Activated CD4-positive, alpha-beta memory T cell treated with anti-CD3 and anti-CD28 coated beads for 36 hours (primary cell): ENCODE results near the gene STAT3. TPM values are rescaled to one million over a fixed set of nuclear protein-coding genes. Genes with fewer than 3 reads are reported as not detected.

Experiments used
- CTCF ChIA-PET: fragments of 350-600 bp; sonication (Branson Sonifier 250); formaldehyde crosslinking; loops from one replicate; lab custom pipeline; 2021; ENCODE audit warnings: antibody characterized with exemption, inconsistent platforms; lab: Charles Lee
- POLR2A ChIA-PET: fragments of 350-600 bp; sonication (Branson Sonifier 250); formaldehyde crosslinking; loops from one replicate; lab custom pipeline; 2021; ENCODE audit warnings: antibody characterized with exemption; lab: Charles Lee
- DNase-seq: peaks from one replicate; pipeline ENCODE4 v3.0.0-alpha.2; 2020
- H3K27ac Mint-ChIP-seq: one replicate; pipeline ENCODE4 v1.8.0; 2021; ENCODE audit warnings: mixed read lengths
- H3K27me3 Mint-ChIP-seq: one replicate; pipeline ENCODE4 v1.8.0; 2021; ENCODE audit warnings: mixed read lengths
- H3K36me3 Mint-ChIP-seq: one replicate; pipeline ENCODE4 v1.8.0; 2021; ENCODE audit warnings: mixed read lengths
- H3K4me1 Mint-ChIP-seq: one replicate; pipeline ENCODE4 v1.8.0; 2021; ENCODE audit warnings: low read depth, mixed read lengths
- H3K4me3 Mint-ChIP-seq: one replicate; pipeline ENCODE4 v1.8.0; 2021; ENCODE audit warnings: mild to moderate bottlenecking, mixed read lengths
- H3K9me3 Mint-ChIP-seq: one replicate; pipeline ENCODE4 v1.8.0; 2021; ENCODE audit warnings: mixed read lengths
- intact Hi-C: fragments of 100-400 bp; cut with micrococcal nuclease; formaldehyde crosslinking; loops from one replicate; pipeline ENCODE4 v1.15.1; 2023
- total RNA-seq, 2 experiments: library from RNA; stranded (reverse); gene quantifications; one replicate each; pipeline ENCODE4 v1.2.3, GENCODE V29; 2021

The STAT3 gene
- total RNA-seq, 2 experiments from 2014 or later, result 194 to 198 TPM

DNA sequence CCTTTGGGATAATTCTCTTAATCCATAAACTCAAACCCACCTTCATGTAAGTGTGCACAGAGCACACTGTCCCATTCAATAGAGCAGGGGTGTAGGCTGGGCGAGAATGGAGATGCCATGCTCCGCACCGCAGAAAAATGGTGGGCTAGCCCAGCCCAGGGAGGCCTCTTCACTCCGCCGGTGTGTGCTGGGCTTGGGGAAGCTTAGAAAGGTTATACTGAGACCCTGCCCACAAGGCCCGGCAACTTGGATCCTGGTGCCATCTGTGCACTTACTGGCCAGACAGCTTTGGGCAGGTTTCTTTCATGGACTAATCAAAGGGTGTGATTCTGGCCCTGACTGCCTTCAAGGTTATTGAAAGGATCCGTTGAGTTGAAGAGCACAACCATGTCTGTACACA, 103.7 kb downstream of the STAT3 start:
- H3K27me3 Mint-ChIP-seq, result no peaks in the 10 kb centered on the region
- H3K36me3 Mint-ChIP-seq, result peaks cover 10% of the 10 kb centered on the region
- H3K27ac Mint-ChIP-seq, result no peak overlapping the region
- CTCF ChIA-PET, result interaction anchor here (0.7 to 7.9 kb wide), 2 partner anchors 20 to 62 kb away, joined by 3 to 87 read pairs; no protein-coding TSS in a partner anchor
- H3K9me3 Mint-ChIP-seq, result no peaks in the 10 kb centered on the region
- H3K4me1 Mint-ChIP-seq, result peaks cover 44% of the 10 kb centered on the region
- intact Hi-C loops, result loop anchor here (10.0 kb wide), 1 partner anchor 390 kb away; the partner anchor contains the start of gene PLEKHH3
- DNase-seq, result peak; percentile 3
- POLR2A ChIA-PET, result no interaction called here
- H3K4me3 Mint-ChIP-seq, result no peak overlapping the region

DNA sequence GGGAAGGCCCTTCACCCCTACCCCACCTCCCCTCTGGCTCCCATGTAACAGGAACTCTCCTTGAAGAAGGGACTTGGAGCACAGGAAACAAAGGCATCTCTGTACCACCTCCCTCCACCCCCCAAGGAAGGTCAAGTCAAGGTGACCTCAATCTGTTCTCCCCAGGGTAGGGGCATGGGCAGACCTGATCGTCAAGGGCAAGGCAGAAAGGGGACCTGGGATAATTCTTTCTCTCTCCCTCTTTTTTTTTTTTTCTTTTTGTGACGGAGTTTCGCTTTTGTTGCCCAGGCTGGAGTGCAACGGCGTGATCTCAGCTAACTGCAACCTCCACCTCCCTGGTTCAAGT, 104.2 kb downstream of the STAT3 start:
- POLR2A ChIA-PET, result no interaction called here
- CTCF ChIA-PET, result interaction anchor here (0.7 to 7.9 kb wide), 2 partner anchors 20 to 61 kb away, joined by 3 to 87 read pairs; no protein-coding TSS in a partner anchor
- Mint-ChIP-seq H3K4me3 (no peak overlapping the region), H3K4me1 (peaks cover 44% of the 10 kb centered on the region), H3K27me3 (no peaks in the 10 kb centered on the region), H3K36me3 (peaks cover 6% of the 10 kb centered on the region), H3K9me3 (no peaks in the 10 kb centered on the region), H3K27ac (no peak overlapping the region)
- no peak for DNase-seq
- intact Hi-C loops, result loop anchor here (10.0 kb wide), 1 partner anchor 391 kb away; the partner anchor contains the start of gene PLEKHH3

GRCh38 chr17:42283241-42284023, 104.8 kb downstream of the STAT3 start:
- DNase-seq, result no peak
- no peaks in the 10 kb centered on the region for H3K9me3 Mint-ChIP-seq
- intact Hi-C loops, result loop anchor here (10.0 kb wide), 1 partner anchor 391 kb away; the partner anchor contains the start of gene PLEKHH3
- H3K27ac Mint-ChIP-seq, result peak overlapping the region; percentile 44
- ChIA-PET CTCF (interaction anchor here (1.0 to 1.8 kb wide), 2 partner anchors 10 to 61 kb away, joined by 3 to 5 read pairs; no protein-coding TSS in a partner anchor), POLR2A (no interaction called here)
- H3K4me3 Mint-ChIP-seq, result no peak overlapping the region
- no peaks in the 10 kb centered on the region for H3K27me3 Mint-ChIP-seq
- peaks cover 44% of the 10 kb centered on the region for H3K4me1 Mint-ChIP-seq
- peaks cover 6% of the 10 kb centered on the region for H3K36me3 Mint-ChIP-seq

GRCh38 chr17:42282478-42283080, 105.7 kb downstream of the STAT3 start:
- peaks cover 3% of the 10 kb centered on the region for H3K36me3 Mint-ChIP-seq
- no peak for DNase-seq
- intact Hi-C loops, result loop anchor here (10.0 kb wide), 1 partner anchor 392 kb away; the partner anchor contains the start of gene PLEKHH3
- no peak overlapping the region for H3K4me3 Mint-ChIP-seq
- no peaks in the 10 kb centered on the region for H3K27me3 Mint-ChIP-seq
- H3K27ac Mint-ChIP-seq, result peak overlapping the region; percentile 44
- H3K9me3 Mint-ChIP-seq, result no peaks in the 10 kb centered on the region
- peaks cover 47% of the 10 kb centered on the region for H3K4me1 Mint-ChIP-seq
- CTCF ChIA-PET, result interaction anchor here (0.7 to 1.8 kb wide), 4 partner anchors 9 to 106 kb away, joined by 3 to 5 read pairs (median 3); partner anchors contain the start of genes KCNH4 and STAT3
- POLR2A ChIA-PET, result no interaction called here

GRCh38 chr17:42281571-42282096, 106.6 kb downstream of the STAT3 start:
- H3K27ac Mint-ChIP-seq, result peak overlapping the region; percentile 28
- intact Hi-C loops, result loop anchor here (10.0 kb wide), 1 partner anchor 393 kb away; the partner anchor contains the start of gene PLEKHH3

DNA sequence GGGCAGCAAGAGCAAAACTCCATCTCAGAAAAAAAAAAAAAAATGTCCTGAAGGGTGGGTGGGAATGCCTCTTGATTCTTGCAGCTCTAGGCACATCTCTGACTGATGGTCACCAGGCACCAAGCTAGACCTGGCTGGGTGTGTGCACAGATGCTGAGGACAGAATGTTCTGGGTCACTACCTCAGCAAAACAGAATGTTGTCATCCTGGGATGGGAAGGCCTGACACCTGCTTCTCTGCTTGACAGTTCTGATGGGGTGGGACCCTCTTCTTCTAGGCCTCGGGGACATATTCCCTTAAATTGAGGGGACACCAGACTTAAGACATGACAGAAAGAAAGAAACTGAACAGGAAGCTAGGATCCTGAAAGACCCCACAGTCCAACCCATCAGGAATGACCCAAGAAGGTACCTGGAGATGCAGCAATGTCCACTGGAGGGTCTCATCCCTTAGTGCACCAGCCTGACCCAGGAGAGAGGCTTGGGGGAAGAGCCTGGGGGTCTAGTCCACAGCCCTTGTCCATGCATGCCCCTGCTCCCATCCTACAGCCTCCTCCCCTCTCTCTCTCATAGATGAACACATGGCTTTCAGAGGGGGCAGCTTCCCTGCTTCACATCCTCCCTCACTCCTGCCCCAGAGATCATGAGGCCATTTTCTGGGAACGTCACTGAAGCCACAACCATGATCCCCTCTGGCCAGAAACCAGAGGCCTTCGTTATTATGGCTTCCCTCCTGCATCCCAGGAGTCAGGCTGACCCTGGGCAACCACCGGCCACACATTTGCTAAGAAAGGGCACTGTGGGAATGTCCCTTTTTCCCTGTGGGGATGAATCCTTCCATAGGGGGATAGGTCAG, 108.2 kb downstream of the STAT3 start:
- peaks cover 39% of the 10 kb centered on the region for H3K4me1 Mint-ChIP-seq
- H3K4me3 Mint-ChIP-seq, result no peak overlapping the region

More at GRCh38 chr17:42281571-42282096, 106.6 kb downstream of the STAT3 start:
- Mint-ChIP-seq H3K4me1 (peaks cover 49% of the 10 kb centered on the region), H3K4me3 (no peak overlapping the region), H3K36me3 (peaks cover 2% of the 10 kb centered on the region), H3K27me3 (no peaks in the 10 kb centered on the region), H3K9me3 (no peaks in the 10 kb centered on the region)
- ChIA-PET CTCF (interaction anchor here (0.7 to 1.8 kb wide), 3 partner anchors 59 to 107 kb away, joined by 3 to 5 read pairs (median 3); partner anchors contain the start of genes KCNH4 and STAT3), POLR2A (no interaction called here)
- no peak for DNase-seq

GRCh38 chr17:42277342-42277712, 110.9 kb downstream of the STAT3 start:
- Mint-ChIP-seq H3K4me3 (peak overlapping the region; percentile 75), H3K4me1 (peaks cover 29% of the 10 kb centered on the region), H3K9me3 (no peaks in the 10 kb centered on the region), H3K36me3 (peaks cover 24% of the 10 kb centered on the region), H3K27ac (peak overlapping the region; percentile 83), H3K27me3 (no peaks in the 10 kb centered on the region)
- no peak for DNase-seq
- POLR2A ChIA-PET, result interaction anchor here (0.6 to 13.7 kb wide), 5 partner anchors 9 to 598 kb away, joined by 3 to 271 read pairs (median 5); partner anchors contain the start of genes GHDC and STAT5A
- intact Hi-C loops, result loop anchor here (1.0 kb wide), 1 partner anchor 10 kb away; no protein-coding TSS in a partner anchor
- CTCF ChIA-PET, result interaction anchor here (0.6 to 1.9 kb wide), 8 partner anchors 10 to 301 kb away, joined by 3 to 9 read pairs (median 4); partner anchors contain the start of gene STAT5A

More for the DNA sequence above, 108.2 kb downstream of the STAT3 start:
- H3K9me3 Mint-ChIP-seq, result no peaks in the 10 kb centered on the region
- H3K27me3 Mint-ChIP-seq, result no peaks in the 10 kb centered on the region
- CTCF ChIA-PET, result interaction anchor here (2.1 kb wide), 1 partner anchor 58 kb away, joined by 12 read pairs; no protein-coding TSS in a partner anchor
- POLR2A ChIA-PET, result interaction anchor here (0.8 to 3.8 kb wide), 2 partner anchors 9 to 10 kb away, joined by 3 to 42 read pairs; partner anchors contain the start of gene STAT5A
- intact Hi-C loops, result loop anchor here (10.0 kb wide), 1 partner anchor 395 kb away; the partner anchor contains the start of gene PLEKHH3
- no peak for DNase-seq
- no peak overlapping the region for H3K27ac Mint-ChIP-seq
- H3K36me3 Mint-ChIP-seq, result peaks cover 6% of the 10 kb centered on the region

DNA sequence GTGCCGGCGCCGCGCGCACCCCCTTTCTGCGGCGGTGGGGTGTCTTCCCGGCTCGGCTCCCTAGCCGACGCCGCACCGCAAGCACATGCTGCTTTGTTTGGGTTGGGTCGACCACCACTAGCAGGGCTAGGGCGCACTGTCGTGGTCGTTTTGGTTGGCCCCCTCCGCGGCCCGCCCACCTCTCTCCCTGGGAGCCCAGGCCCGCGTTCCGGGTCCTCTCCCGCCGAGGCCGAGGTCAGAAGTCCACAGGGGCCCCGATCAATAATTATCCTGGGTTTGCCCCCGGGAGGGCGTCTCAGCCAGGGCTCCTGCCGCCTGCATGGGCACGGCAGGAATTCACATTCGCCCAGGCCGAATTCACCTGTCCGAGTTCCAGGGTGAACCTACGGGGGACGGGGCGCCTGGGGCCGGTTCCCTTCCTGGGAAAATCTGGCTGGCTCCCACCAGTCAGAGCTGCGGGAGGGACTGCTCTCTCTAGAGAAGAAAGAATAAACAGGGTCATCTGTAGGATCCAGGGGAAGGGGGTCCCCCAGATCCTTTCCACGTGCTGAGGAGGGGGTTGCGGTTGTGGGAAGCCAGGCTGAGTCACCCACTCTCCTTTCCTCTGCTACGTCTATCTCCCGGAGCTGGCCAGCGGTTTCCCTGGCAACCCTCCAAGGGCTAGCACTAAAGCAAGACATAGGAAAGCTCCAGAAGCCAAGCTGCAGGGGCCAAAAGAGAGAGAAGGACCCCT, 111.5 kb downstream of the STAT3 start:
- H3K4me1 Mint-ChIP-seq, result peaks cover 31% of the 10 kb centered on the region

GRCh38 chr17:42276359-42276608, 112.0 kb downstream of the STAT3 start, which contains the start of gene STAT5B:
Gene STAT5B, minus strand, starts transcription at chr17:42276391. Its CDS starts 44,264 bp downstream, at chr17:42232127.
- POLR2A ChIA-PET, result interaction anchor here (1.3 to 13.7 kb wide), 4 partner anchors 12 to 54 kb away, joined by 3 to 271 read pairs (median 29); partner anchors contain the start of gene STAT5A
- DNase-seq, result peak; percentile 74
- H3K36me3 Mint-ChIP-seq, result peaks cover 24% of the 10 kb centered on the region
- peak within 1 kb of the TSS; percentile 97 for H3K27ac Mint-ChIP-seq
- CTCF ChIA-PET, result interaction anchor here (0.6 to 4.0 kb wide), 4 partner anchors 14 to 439 kb away, joined by 3 to 36 read pairs (median 4); no protein-coding TSS in a partner anchor
- intact Hi-C loops, result no loop called here
- peak within 1 kb of the TSS; percentile 93 for H3K4me3 Mint-ChIP-seq
- peaks cover 34% of the 10 kb centered on the region for H3K4me1 Mint-ChIP-seq
- H3K9me3 Mint-ChIP-seq, result no peaks in the 10 kb centered on the region
- H3K27me3 Mint-ChIP-seq, result no peaks in the 10 kb centered on the region

More for the DNA sequence above, 111.5 kb downstream of the STAT3 start:
- peak; percentile 66 for DNase-seq
- CTCF ChIA-PET, result interaction anchor here (0.6 to 4.0 kb wide), 11 partner anchors 11 to 439 kb away, joined by 3 to 36 read pairs (median 4); partner anchors contain the start of gene STAT5A
- Mint-ChIP-seq H3K4me3 (peak overlapping the region; percentile 75), H3K36me3 (peaks cover 24% of the 10 kb centered on the region), H3K27me3 (no peaks in the 10 kb centered on the region), H3K9me3 (no peaks in the 10 kb centered on the region), H3K27ac (peak overlapping the region; percentile 83)
- intact Hi-C loops, result loop anchor here (1.0 kb wide), 1 partner anchor 11 kb away; no protein-coding TSS in a partner anchor
- POLR2A ChIA-PET, result interaction anchor here (0.6 to 13.7 kb wide), 6 partner anchors 8 to 598 kb away, joined by 3 to 271 read pairs (median 4); partner anchors contain the start of genes GHDC and STAT5A
